Keratinocyte (primary cell): ENCODE measurements around the gene TRPM3. TPM values are rescaled to one million over a fixed set of nuclear protein-coding genes. Genes with fewer than 3 reads are reported as not detected.

Experiments used
- DNase-seq: peaks from one replicate; pipeline ENCODE4 v3.0.0-alpha.2; 2011; ENCODE audit warnings: low read depth, missing footprints, low spot score
- FAIRE-seq: peaks from 2 replicates; lab custom pipeline; 2011; peaks lifted over from hg19 to GRCh38; lab: Jason Lieb, UNC
- H2AFZ ChIP-seq: 2 replicates; pipeline ENCODE4 v1.6.0; 2012; ENCODE audit warnings: low read length, control low read depth, inconsistent platforms; ENCODE audit not compliant: control insufficient read depth
- H3K27ac ChIP-seq: 2 replicates; pipeline ENCODE4 v1.5.1; 2011; ENCODE audit warnings: low read length; ENCODE audit not compliant: control insufficient read depth, insufficient read depth
- H3K27me3 ChIP-seq: 3 replicates; pipeline ENCODE4 v1.6.0; 2011; ENCODE audit warnings: low read length; ENCODE audit not compliant: control insufficient read depth, insufficient read depth; ENCODE audit errors: extremely low read depth
- H3K36me3 ChIP-seq, 2 experiments: 2 replicates in 1 of 2; 3 replicates in 1 of 2; pipeline ENCODE4 v1.5.1; 2011; ENCODE audit warnings: low read length in 2 of 2, mild to moderate bottlenecking in 1 of 2; ENCODE audit not compliant: control insufficient read depth in 2 of 2, insufficient read depth in 2 of 2; ENCODE audit errors: extremely low read depth in 1 of 2
- H3K4me1 ChIP-seq: 3 replicates; pipeline ENCODE4 v1.5.1; 2011; ENCODE audit warnings: low read length; ENCODE audit not compliant: control insufficient read depth, insufficient read depth; ENCODE audit errors: extremely low read depth
- H3K4me2 ChIP-seq: 3 replicates; pipeline ENCODE4 v1.6.0; 2011; ENCODE audit warnings: low read depth, low read length; ENCODE audit not compliant: control insufficient read depth, insufficient read depth; ENCODE audit errors: extremely low read depth
- H3K4me3 ChIP-seq, 3 experiments: fragments of 200-600 bp in 1 of 3; sonication (generic) in 1 of 3; 2 replicates in 2 of 3; 3 replicates in 1 of 3; pipeline ENCODE4 v1.5.1; 2011 to 2016; ENCODE audit warnings: low read length in 3 of 3, mild to moderate bottlenecking in 3 of 3, control low read depth in 2 of 3, inconsistent platforms in 1 of 3, low read depth in 1 of 3, mixed read lengths in 1 of 3, mixed run types in 1 of 3, moderate library complexity in 1 of 3; ENCODE audit not compliant: control insufficient read depth in 2 of 3, insufficient read depth in 2 of 3; ENCODE audit errors: extremely low read depth in 1 of 3
- H3K79me2 ChIP-seq: 2 replicates; pipeline ENCODE4 v1.6.0; 2012; ENCODE audit warnings: low read length; ENCODE audit not compliant: control insufficient read depth, insufficient read depth
- H3K9ac ChIP-seq: 3 replicates; pipeline ENCODE4 v1.6.0; 2011; ENCODE audit warnings: low read length; ENCODE audit not compliant: control insufficient read depth, insufficient read depth; ENCODE audit errors: extremely low read depth
- H3K9me1 ChIP-seq: 3 replicates; pipeline ENCODE4 v1.6.0; 2011; ENCODE audit warnings: low read length; ENCODE audit not compliant: control insufficient read depth, insufficient read depth; ENCODE audit errors: extremely low read depth
- H3K9me3 ChIP-seq: 2 replicates; pipeline ENCODE4 v1.5.1; 2012; ENCODE audit warnings: low read depth, low read length; ENCODE audit not compliant: control insufficient read depth
- H4K20me1 ChIP-seq: 3 replicates; pipeline ENCODE4 v1.6.0; 2011; ENCODE audit warnings: low read length; ENCODE audit not compliant: control insufficient read depth, insufficient read depth; ENCODE audit errors: extremely low read depth
- EZH2 ChIP-seq: IDR thresholded peaks from one replicate; pipeline ENCODE4 v1.6.1; 2012; ENCODE audit warnings: inconsistent platforms, mild to moderate bottlenecking, low read length, moderate library complexity
- dilution Hi-C: fragments of 300-500 bp; cut with MboI; formaldehyde crosslinking; loops from one replicate; pipeline ENCODE4 v1.7.0; 2020; ENCODE audit warnings: low sequenced_read_pairs; ENCODE audit not compliant: extremely low pct_ligation_motif_present
- polyA plus RNA-seq, 5 experiments: library from polyadenylated mRNA; depleted of rRNA in 3 of 5; stranded (reverse) in 3 of 5; stranded (forward) in 1 of 5; unstranded in 1 of 5; fragments of >200 nt; gene quantifications; 1 replicate in 1 of 5; 2 replicates in 3 of 5; 3 replicates in 1 of 5; pipeline versions ENCODE4 v1.2.1 to v1.2.3, GENCODE V29; 2011 to 2012; ENCODE audit warnings: missing spikeins in 2 of 5, low read depth in 1 of 5, low replicate concordance in 1 of 5
- TF ChIP-seq, protein P1 (sequence below), 3 experiments: IDR thresholded peaks in 1 of 3; conservative IDR thresholded peaks in 1 of 3; optimal IDR thresholded peaks in 1 of 3; 2 replicates in 2 of 3; 3 replicates in 1 of 3; pipeline versions ENCODE3 to v1.5.1; 2011; ENCODE audit warnings: low read length in 3 of 3, mild to moderate bottlenecking in 3 of 3, moderate library complexity in 2 of 3, control low read depth in 1 of 3, inconsistent platforms in 1 of 3; ENCODE audit not compliant: insufficient read depth in 2 of 3; ENCODE audit errors: extremely low read depth in 1 of 3

The TRPM3 gene
- polyA plus RNA-seq, 1 donor (not counting 4 experiments of a cell fraction or from before 2014, with no cell fraction given) = 0.03 TPM

DNA sequence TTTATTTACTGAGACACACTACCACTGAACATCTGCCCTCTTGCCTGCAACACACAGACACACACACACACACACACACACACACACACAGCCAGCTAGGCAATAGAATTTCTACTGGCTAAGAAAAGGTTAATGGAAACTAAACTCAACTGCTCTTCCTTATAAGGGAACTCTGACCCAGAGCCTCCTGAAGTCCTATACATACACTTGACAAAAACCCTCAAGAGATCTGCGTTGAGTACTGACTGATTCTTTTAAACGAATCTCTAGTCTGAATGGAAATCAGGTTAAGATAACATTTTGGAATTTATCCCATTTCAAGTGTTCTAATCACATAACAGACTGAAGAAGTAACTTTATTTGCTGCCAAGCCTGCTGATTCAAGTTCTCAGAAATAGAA lies 25.9 kb upstream of the TRPM3 start:
- H3K4me3 ChIP-seq = no peak overlapping the region
- H3K9ac ChIP-seq = no peak overlapping the region
- dilution Hi-C loops = no loop called here
- H2AFZ ChIP-seq = no peak overlapping the region
- TF ChIP-seq, protein P1, sequence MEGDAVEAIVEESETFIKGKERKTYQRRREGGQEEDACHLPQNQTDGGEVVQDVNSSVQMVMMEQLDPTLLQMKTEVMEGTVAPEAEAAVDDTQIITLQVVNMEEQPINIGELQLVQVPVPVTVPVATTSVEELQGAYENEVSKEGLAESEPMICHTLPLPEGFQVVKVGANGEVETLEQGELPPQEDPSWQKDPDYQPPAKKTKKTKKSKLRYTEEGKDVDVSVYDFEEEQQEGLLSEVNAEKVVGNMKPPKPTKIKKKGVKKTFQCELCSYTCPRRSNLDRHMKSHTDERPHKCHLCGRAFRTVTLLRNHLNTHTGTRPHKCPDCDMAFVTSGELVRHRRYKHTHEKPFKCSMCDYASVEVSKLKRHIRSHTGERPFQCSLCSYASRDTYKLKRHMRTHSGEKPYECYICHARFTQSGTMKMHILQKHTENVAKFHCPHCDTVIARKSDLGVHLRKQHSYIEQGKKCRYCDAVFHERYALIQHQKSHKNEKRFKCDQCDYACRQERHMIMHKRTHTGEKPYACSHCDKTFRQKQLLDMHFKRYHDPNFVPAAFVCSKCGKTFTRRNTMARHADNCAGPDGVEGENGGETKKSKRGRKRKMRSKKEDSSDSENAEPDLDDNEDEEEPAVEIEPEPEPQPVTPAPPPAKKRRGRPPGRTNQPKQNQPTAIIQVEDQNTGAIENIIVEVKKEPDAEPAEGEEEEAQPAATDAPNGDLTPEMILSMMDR (optimal IDR thresholded peaks at IDR 0.05 in 1 of 3, IDR thresholded peaks at IDR 0.05 in 1 of 3, conservative IDR thresholded peaks at IDR 0.05 in 1 of 3; ENCODE audit: extremely low read depth in 1 of 3, insufficient read depth in 2 of 3, low read length in 3 of 3) = no peak
- TF ChIP-seq EZH2 = no peak
- H4K20me1 ChIP-seq = no peaks in the 10 kb centered on the region
- no peaks in the 10 kb centered on the region for H3K9me3 ChIP-seq
- H3K4me1 ChIP-seq = peaks cover 4% of the 10 kb centered on the region
- H3K9me1 ChIP-seq = no peaks in the 10 kb centered on the region
- H3K79me2 ChIP-seq = no peaks in the 10 kb centered on the region
- H3K27ac ChIP-seq = no peak overlapping the region
- no peak for DNase-seq
- no peaks in the 10 kb centered on the region for H3K27me3 ChIP-seq
- no peak overlapping the region for H3K4me2 ChIP-seq
- H3K36me3 ChIP-seq = no peaks in the 10 kb centered on the region
- FAIRE-seq = no peak

DNA sequence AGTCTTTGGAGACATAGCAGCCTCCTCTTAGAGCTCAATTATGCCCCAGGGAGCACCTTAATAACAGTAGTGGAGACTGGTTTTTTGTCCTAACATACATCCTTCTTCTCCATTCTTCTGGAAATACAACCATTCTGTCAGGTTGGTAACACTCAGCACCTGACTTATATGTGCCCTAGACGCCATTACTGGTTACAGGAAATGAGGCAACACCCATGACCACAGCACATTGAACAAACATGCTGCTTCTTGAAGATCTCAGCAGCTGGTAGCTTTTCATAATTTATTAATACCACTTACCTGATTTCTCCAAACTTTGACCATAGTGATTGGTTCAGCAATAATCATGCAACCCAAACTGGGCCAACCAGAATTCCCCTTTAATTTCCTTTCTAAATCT lies 25.1 kb upstream of the TRPM3 start:
- no peaks in the 10 kb centered on the region for H3K9me1 ChIP-seq
- H3K4me3 ChIP-seq = no peak overlapping the region
- no peak overlapping the region for H3K4me2 ChIP-seq
- H3K27ac ChIP-seq = no peak overlapping the region
- TF ChIP-seq, protein P1 (optimal IDR thresholded peaks at IDR 0.05 in 1 of 3, IDR thresholded peaks at IDR 0.05 in 1 of 3, conservative IDR thresholded peaks at IDR 0.05 in 1 of 3; ENCODE audit: extremely low read depth in 1 of 3, insufficient read depth in 2 of 3, low read length in 3 of 3) = no peak
- TF ChIP-seq EZH2 = no peak
- no peaks in the 10 kb centered on the region for H4K20me1 ChIP-seq
- H3K9ac ChIP-seq = no peak overlapping the region
- no peaks in the 10 kb centered on the region for H3K36me3 ChIP-seq
- FAIRE-seq (no peak), DNase-seq (no peak)
- H3K4me1 ChIP-seq = peaks cover 4% of the 10 kb centered on the region
- dilution Hi-C loops = no loop called here
- no peaks in the 10 kb centered on the region for H3K9me3 ChIP-seq
- H2AFZ ChIP-seq = peak overlapping the region; percentile 6
- no peaks in the 10 kb centered on the region for H3K79me2 ChIP-seq
- no peaks in the 10 kb centered on the region for H3K27me3 ChIP-seq
